Measurements from ENCODE around the gene HSF2BP.
"Not testable (repeated sequence)": the region's sequence is repeated elsewhere in the genome, so short reads cannot be mapped to it uniquely, and the experiment has no call there.

Gene HSF2BP

GRCh38 chr21:43513023-43513422 is 146.3 kb downstream of the HSF2BP start:
- DNase-seq = not testable (repeated sequence)

GRCh38 chr21:43511209-43511608 is 148.1 kb downstream of the HSF2BP start:
- DNase-seq = not testable (repeated sequence)

GRCh38 chr21:43510669-43511068 is 148.6 kb downstream of the HSF2BP start:
- DNase-seq = not testable (repeated sequence)

GRCh38 chr21:43503892-43504291 is 155.4 kb downstream of the HSF2BP start:
- DNase-seq = not testable (repeated sequence)

GRCh38 chr21:43503075-43503750 is 156.1 kb downstream of the HSF2BP start:
- not testable (repeated sequence) for DNase-seq

GRCh38 chr21:43502407-43503071 is 156.7 kb downstream of the HSF2BP start:
- not testable (repeated sequence) for DNase-seq

- DNase-seq = not testable (repeated sequence)
These were observed 160.4 kb downstream of the HSF2BP start for GRCh38 chr21:43498924-43499323.

- DNase-seq = not testable (repeated sequence)
These were observed 161.2 kb downstream of the HSF2BP start for GRCh38 chr21:43498065-43498464.

GRCh38 chr21:43494279-43495012 is 164.8 kb downstream of the HSF2BP start:
- DNase-seq = not testable (repeated sequence)

GRCh38 chr21:43493471-43493870 is 165.8 kb downstream of the HSF2BP start:
- DNase-seq = not testable (repeated sequence)

GRCh38 chr21:43488235-43488634 is 171.1 kb downstream of the HSF2BP start:
- DNase-seq = not testable (repeated sequence)

GRCh38 chr21:43486051-43486450 is 173.2 kb downstream of the HSF2BP start:
- DNase-seq = not testable (repeated sequence)

GRCh38 chr21:43485016-43485415 is 174.3 kb downstream of the HSF2BP start:
- DNase-seq = not testable (repeated sequence)

GRCh38 chr21:43479197-43479596 is 180.1 kb downstream of the HSF2BP start:
- DNase-seq = not testable (repeated sequence)

Measured in NCI-H2029 (cell line).